Measurements from ENCODE around the gene BTLA.
"Not testable (repeated sequence)": the region's sequence is repeated elsewhere in the genome, so short reads cannot be mapped to it uniquely, and the experiment has no call there.

Gene BTLA

GRCh38 chr3:112437146-112438022 is 61.9 kb downstream of the BTLA start:
- no peak for DNase-seq

DNA sequence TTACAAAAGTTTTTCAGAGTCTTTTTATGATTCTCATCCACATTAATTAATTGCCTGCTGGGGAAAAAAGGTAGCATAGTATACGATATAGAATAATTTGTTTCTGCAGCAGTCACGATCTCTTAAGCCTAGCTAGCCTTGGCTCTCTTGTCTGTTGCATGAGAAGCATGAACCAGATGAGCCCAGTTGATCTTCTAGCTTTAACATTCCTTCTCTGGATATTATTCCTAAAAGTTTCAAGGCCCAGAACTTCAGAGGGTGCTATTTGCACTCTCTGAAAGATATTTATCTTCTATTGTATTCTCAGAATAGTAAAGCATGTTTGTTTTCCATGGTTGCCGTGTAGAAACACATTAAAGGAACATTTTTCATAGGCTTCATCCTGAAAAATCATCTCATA is 69.3 kb downstream of the BTLA start:
- DNase-seq, result no peak

DNA sequence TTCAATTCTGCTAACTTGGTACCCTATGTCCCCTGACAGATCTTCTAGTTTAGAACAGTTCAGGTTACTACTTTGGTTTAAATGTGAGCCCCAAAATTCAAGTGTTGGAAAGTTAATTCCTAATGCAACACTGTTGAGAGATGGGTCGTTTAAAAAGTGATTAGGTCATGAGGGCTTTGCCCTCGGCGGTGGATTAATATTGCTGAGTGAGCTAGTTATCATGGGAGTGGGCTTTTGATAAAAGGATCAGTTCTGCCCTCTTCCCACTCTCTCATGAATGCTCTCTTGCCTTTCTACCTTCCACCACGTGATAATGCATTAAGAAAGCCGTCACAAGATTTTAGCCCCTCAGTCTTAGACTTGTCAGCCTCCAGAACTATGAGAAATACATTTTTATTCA is 72.1 kb downstream of the BTLA start:
- DNase-seq, result no peak

GRCh38 chr3:112425858-112426750 is 73.2 kb downstream of the BTLA start:
- no peak for DNase-seq

DNA sequence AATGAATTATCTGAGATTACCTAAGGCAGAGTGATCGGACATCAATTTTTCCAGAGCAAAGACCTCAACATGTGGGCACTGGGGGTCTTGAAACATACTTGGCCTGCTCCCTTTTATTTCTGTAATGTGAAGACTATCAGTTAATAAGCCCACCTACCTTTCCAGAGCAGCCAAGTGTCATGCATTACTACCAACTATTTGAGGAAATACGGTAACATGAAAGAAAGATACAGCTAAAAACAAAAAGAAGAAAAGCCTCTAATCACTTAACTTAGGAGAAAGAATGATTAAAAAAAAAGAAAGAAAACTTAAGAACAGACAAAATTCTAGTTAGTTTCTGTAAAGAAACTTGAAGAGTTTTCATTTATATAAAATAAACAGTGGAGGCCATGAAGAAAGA is 73.9 kb downstream of the BTLA start:
- DNase-seq, result no peak

GRCh38 chr3:112424394-112424793 is 74.9 kb downstream of the BTLA start:
- DNase-seq, result no peak

DNA sequence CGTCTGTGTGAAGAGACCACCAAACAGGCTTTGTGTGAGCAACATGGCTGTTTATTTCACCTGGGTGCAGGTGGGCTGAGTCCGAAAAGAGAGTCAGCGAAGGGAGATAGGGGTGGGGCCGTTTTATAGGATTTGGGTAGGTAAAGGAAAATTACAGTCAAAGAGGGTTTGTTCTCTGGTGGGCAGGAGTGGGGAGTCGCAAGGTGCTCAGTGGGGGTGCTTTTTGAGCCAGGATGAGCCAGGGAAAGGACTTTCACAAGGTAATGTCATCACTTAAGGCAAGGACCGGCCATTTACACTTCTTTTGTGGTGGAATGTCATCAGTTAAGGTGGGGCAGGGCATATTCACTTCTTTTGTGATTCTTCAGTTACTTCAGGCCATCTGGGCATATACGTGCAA is 76.4 kb downstream of the BTLA start:
- not testable (repeated sequence) for DNase-seq

- DNase-seq, result not testable (repeated sequence)
Observed at GRCh38 chr3:112418526-112418925, 80.7 kb downstream of the BTLA start.

DNA sequence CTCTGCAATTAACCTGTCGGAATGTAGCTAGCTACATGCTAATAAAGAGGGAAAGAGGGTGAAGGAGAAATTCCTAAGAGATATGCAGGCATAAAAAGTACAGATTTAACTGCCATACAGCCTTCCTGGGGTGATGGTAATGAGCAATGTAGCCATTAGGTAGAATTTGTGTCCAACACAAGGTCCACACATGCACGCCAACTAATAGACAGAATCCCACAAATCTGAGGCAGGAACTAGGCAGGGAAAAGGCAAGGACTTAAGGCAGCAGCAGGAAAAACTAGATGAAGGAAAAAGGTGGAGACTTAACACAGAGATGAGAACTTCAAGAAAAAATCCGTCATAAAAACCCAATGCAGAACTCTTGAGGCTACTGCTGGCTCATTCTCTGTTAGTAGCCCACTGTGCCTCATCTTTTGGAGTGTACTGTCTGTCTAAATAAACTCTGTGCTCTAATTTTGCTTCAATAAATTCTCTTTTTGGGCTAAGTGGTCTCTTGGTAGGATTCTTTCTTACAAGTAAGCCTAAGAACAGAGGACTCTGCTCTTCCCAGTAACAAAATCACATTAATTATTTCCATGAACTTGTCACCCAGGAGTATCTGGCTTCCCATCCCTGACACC is 81.5 kb downstream of the BTLA start:
- no peak for DNase-seq

DNA sequence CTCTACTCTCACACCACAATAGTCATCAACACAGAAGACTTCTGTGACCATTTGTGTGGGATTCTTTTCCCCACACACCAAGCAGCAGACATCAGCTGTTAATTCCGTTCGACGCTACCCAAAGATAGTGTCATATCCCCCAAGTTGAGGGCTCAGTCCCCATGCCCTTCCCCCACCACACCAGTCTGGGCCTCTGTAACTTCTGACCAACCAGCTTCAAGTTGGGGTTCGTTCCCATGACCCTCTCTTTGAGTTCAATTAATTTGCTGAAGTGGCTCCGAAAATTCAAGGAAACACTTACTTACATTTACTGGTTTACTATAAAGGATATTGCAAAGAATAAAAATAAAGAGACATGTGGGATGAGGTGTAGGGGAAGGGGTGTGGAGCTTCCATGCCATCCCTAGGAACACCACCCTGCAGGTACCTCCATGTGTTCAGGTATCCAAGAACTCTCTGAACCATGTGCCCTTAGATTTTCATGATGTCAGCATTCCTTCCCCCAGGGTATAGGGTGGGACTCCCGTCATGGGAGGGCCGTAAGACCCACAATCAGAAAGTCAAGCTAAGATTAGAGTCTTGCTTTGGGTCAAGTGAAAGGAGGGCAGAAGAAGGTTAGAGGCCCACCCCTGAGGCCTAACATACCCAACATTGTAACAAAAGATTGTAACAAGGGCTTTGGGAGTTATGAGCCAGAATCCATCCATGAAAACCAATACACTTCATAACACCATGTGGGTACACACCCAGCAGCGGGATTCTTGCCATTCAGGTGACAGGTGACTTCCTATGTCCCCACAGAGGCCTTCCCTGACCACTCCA is 82.7 kb downstream of the BTLA start:
- no peak for DNase-seq

- DNase-seq, result no peak
Observed at GRCh38 chr3:112415390-112415789, 83.9 kb downstream of the BTLA start.
